Activated CD8-positive, alpha-beta memory T cell treated with anti-CD3 and anti-CD28 coated beads, Interleukin-2, amount 50 U/mL, for 1 hour (primary cell): ENCODE measurements around the gene CDH23.

Experiments
- DNase-seq: peaks from one replicate; pipeline ENCODE4 v3.0.0-alpha.2; 2020; ENCODE audit errors: extremely low read depth

CDH23 gene

DNA sequence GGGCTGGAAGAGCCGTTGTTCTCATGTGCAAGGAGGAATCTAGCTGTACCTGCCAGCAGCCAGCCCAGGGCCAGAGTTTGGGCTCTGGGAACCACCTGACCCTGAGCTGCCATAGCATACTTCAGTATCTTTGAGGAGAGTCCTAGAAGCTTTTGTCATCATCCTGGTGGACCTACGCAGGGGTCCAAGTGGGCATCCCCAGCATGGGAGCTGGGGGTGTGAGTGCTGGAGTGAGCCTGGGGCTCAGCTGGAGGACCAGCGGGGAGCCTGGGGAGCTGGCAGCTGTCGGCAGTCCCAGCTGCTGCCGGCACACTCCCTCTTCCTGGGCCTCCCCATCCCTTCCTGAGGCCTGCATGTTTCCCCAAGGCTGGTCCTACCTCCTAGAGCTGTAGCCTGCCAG is 290.4 kb downstream of the CDH23 start:
- DNase-seq, result no peak

- DNase-seq, result no peak
Observed at GRCh38 chr10:71687480-71687879, 290.8 kb downstream of the CDH23 start.

DNA sequence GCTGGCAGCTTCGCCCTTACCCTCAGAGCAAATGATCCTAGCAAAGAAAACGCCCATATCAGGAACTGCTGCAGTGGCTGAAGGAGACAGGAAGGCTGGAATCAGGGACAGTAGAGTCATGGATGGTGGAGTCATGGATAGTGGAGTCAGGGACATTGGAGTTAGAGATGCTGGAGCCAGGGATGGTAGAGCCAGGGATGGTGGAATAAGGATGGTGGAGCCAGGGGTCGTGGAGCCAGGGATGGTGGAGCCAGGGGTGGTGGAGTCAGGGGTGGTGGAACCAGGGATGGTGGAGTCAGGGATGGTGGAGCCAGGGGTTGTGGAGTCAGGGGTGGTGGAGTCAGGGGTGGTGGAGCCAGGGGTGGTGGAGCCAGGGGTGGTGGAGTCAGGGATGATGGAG is 291.5 kb downstream of the CDH23 start:
- no peak for DNase-seq

DNA sequence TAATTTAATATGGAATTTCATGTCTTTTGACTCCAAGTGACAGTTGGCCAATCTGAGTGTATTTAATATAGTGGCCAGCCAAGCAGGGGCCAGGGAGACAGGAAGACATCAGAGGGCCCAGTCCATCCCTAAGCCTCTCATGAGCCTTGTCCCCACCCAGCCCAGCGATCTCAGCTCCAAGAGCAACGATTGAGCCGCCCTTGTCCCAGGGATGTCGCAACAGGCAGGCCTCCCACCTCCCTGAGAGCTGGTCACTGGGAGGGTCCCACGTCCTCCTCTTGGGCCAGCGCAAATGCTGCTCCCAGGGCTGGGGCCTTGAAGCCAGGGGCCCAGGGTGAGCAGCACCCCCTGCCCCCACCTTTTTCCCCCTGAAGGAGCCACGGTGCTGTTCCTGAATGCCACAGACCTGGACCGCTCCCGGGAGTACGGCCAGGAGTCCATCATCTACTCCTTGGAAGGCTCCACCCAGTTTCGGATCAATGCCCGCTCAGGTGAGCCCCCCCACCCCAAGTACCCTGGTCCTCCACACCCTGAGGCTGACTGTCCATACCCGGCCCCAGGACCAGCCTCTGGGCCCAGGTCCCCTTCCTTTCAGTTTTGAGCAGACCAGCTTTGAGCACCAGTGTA is 293.5 kb downstream of the CDH23 start:
- DNase-seq, result no peak

- no peak for DNase-seq
Observed at GRCh38 chr10:71691405-71691804, 294.7 kb downstream of the CDH23 start.

DNA sequence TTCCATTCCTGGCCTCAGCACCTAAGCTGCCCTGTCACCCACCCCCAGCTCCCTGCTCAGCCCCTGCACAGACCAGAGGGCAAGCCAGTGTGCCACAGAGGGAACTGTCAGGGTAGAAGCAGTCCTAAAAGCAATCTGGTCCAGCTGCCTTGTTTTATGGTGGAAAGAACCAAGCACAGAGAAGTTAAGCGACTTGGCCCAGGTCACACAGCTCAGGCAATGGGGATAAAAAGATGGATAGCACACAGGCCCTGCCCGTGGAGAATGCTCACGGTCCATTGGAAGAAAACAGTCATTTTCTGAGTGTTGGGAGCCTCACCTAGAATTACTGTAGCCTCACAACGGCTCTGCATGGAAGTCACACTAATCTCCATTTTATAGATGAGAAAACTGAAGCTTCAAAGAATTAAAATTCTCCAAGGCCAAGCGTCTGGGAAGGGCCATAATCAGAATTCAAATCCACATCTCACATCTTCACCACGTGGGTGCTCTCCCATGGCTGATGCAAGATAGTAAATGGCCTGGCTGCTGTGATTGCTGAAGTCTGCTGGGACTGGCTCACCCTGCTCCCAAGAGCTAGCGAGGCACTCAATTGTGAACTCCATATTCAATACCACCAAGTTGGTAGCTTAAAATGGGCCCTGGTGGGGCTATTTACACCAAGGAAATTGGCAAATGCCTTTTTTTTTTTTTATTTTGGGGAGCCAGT is 296.0 kb downstream of the CDH23 start:
- DNase-seq, result no peak

DNA sequence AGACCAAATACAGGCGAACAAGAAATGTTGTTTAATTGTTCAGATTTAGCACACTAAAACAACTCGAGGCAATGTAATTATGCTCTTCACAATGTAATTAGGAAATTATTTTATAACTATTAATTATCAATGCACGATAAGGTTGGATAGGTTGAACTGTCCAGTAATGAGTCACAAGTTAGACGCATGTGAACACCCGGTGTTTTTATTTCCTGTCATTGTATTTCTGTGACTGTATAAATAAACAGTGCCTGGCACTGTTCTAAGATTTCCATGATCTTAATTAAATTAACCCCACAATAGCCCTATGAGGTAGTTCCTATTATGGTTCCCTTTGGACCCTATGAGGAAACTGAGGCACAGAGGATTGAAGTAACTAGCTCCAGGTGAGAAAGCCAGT is 296.7 kb downstream of the CDH23 start:
- no peak for DNase-seq

- DNase-seq, result no peak
Observed at GRCh38 chr10:71694039-71694501, 297.4 kb downstream of the CDH23 start.

GRCh38 chr10:71694567-71694968 is 297.8 kb downstream of the CDH23 start:
- no peak for DNase-seq

GRCh38 chr10:71695502-71696476 is 299.1 kb downstream of the CDH23 start:
- no peak for DNase-seq

DNA sequence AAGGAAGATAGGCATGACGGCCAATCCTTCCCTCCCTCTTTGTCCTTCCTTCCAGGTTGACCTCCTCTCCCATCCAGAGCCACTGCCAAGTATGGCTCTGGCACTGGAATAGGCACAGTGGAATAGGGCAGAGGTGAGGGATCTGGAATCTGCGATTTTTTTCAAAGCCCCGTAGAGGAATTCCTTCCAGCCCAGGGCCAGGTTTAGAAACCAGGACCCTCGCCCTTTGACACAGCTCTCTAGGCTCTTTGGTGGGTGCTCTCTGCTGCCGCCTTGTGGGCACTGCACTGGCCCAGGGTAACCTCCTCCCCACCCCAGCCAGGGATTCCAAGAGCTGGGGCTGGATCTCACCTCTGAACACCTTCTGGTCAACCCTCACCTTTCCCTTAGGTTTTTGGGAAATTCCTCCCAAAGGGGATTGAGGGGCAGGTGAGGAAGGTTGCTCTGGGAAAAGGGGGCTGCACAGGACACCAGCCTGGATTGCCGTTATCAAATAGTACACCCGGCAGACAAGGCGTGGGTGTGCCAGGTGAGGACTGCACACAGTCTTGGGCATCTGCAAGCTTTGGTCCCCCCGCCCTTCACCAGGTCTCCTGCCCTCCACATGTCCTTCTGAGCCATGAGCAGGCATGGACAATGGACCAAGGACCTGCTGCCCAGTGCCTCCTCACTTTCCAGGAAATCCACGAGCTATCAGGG is 300.1 kb downstream of the CDH23 start:
- no peak for DNase-seq

DNA sequence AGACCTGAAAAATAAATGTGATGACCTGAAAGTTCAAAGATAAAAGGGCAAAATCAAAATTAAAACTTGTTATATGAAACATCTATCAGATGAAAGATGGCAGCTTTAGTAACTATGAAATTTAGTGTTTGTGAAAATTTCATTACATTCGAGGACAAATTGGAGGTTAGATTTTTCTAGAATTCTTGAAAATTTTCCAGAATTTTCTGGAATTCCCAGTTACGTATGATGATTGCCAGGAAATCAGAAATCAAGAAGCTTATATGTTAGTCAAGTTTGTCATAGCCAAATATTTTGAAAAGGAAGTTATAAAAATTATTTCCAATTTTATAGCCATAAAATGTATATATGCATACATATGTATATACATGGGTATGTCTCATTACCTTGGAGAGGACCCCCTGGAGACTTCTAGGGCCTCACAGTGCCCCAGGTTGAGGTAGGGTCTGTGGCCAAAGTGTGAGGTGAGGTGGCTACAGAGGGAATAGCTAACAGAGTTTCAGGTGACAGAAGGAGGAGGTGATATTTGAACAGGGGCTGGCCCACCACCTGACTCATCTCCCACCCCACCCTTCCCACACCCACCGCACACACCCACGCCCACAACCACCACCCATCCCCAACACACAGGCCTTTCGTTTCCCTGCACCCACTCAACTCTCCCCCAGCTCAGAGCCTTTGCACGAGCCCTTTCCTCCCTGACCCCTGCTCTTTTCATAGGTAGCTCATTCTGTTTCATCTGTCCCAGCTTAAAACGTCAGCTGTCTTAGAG is 301.4 kb downstream of the CDH23 start:
- no peak for DNase-seq

GRCh38 chr10:71698737-71699136 is 302.0 kb downstream of the CDH23 start:
- DNase-seq, result no peak

- no peak for DNase-seq
Observed at GRCh38 chr10:71700731-71701368, 304.1 kb downstream of the CDH23 start.

- DNase-seq, result no peak
Observed at GRCh38 chr10:71701496-71702132, 304.9 kb downstream of the CDH23 start.

DNA sequence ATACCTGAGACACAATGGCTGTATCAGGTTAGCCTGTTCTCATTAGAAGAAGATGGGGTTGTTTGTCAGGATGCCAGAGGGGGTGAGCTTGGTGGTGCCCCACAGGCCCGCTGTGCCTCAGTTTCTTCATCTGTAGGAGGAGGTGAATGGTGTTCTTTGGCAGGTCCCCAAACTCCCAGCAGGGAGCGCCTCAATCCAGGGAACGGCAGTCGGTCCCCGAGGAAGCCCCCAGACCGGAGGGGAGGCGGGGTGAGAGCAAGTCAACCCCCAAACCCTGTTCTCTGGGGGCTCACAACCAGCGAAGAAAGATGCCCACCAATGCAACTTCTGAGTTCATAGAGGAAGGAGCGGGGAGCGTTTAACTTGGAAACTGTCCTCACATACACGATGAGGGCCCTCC is 306.9 kb downstream of the CDH23 start:
- DNase-seq, result no peak

- DNase-seq, result no peak
Observed at GRCh38 chr10:71704816-71705215, 308.1 kb downstream of the CDH23 start.

GRCh38 chr10:71705582-71705981 is 308.9 kb downstream of the CDH23 start:
- DNase-seq, result no peak

GRCh38 chr10:71706216-71707121 is 309.7 kb downstream of the CDH23 start:
- DNase-seq, result no peak
